CD4-positive, alpha-beta T cell treated with Interleukin-4 for 4 hours (primary cell): ENCODE results near the gene OR51A2.
"Not testable (repeated sequence)": the region's sequence is repeated elsewhere in the genome, so short reads cannot be mapped to it uniquely, and the experiment has no call there.

Source experiments
- DNase-seq: peaks from one replicate; pipeline ENCODE4 v3.0.0-alpha.2; 2020

OR51A2 gene, protein sequence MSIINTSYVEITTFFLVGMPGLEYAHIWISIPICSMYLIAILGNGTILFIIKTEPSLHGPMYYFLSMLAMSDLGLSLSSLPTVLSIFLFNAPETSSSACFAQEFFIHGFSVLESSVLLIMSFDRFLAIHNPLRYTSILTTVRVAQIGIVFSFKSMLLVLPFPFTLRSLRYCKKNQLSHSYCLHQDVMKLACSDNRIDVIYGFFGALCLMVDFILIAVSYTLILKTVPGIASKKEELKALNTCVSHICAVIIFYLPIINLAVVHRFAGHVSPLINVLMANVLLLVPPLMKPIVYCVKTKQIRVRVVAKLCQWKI

DNA sequence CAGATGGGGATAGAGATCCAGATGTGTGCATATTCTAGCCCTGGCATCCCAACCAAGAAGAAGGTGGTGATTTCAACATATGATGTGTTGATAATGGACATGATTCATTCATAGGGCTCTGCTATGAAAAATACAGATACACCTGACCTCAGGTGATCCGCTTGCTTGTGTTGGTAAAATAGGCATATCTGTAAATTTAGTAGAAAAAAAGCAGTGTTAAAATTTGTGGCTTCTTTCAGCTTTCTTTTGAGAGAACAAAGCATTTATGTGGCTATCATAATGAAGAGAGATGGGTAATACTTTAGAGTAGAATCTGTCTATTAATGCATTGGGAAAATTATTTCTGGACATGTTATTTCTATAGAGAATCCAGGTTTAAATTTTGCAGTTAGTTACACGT, at the start of gene OR51A2:
Gene OR51A2, minus strand, starts transcription at position 101 of the 400 bp plus-strand sequence. Its CDS starts 0 bp downstream, at position 101.
- DNase-seq, result not testable (repeated sequence)

DNA sequence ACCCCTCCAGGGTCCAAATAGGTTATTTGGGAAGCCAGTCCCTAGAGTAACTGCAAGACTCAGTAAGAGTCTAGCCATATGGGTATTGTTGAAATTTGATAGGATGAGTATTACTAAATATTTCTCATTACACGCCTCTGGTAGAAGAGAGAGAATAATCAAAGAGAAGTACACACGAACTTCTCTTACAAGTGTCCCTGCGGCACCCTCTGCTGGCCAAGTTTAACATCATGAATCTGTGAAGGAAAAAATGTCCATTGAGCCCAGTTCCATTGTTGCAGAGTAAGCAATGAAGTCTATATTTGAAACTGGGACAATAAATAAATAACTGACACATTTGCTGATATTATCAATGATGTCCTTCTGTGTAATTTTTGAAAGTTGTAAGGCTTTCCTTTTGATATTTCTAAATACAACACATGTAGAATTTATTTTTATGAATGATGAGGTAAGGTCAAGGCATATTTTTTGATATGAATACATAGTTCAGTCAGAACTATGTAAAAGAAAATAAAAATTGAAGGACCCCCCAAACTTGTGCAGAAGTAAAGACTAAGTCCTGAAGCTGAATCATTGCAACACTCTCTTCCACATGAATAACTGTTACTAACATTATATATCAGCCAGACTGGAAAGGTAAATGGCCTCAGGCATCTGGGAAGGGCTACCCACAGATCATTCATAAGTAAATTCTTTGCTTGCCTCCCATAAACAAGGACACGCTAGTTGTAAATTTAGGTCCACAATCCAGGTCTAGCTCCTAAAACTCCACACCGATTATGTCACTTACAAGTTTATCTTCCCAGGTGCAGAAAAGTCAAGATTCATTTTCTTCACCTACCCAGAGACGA, 49.1 kb upstream of the OR51A2 start:
- DNase-seq, result no peak

DNA sequence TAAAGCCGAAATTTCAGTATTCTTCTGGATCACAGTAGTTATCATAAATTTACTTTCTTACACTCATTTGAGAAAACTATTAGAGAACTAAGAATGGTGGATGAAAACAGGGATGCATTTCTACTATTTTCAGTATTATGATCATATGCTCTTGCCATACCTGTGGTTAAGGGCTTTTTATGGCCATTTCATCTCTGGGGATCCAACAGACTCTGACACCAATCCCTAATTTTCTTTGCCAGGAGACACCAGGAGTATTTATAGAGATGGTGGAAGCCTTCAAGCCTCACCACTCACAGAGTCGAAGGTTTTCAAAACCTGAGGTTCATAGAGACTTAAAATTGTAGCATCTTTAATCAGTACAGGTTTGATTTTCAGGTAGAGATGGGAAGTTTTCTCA, 39.0 kb upstream of the OR51A2 start, which contains the start of gene OR51L1:
Gene OR51L1, plus strand, starts transcription at position 301 of the 400 bp plus-strand sequence. CDS start 4,132 bp downstream, outside the sequence.
- no peak for DNase-seq

DNA sequence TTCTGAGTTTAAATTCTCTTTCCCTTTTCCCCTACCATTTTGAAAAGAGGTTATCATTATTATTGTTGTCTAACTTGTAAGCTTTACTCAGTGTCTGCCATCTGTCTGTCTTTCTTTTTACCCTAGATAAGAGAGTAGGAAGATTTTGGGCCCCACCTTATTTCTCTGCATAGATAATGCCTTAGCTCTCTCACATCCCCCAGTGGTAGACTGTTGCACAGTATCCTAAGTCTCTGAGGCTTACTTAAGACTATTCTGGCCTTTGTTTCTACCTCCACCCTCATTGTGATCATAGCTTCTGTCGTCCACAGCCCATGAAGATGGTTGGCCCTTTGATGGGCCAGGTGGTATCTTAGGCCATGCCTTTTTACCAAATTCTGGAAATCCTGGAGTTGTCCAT, 35.5 kb upstream of the OR51A2 start:
- DNase-seq, result no peak

DNA sequence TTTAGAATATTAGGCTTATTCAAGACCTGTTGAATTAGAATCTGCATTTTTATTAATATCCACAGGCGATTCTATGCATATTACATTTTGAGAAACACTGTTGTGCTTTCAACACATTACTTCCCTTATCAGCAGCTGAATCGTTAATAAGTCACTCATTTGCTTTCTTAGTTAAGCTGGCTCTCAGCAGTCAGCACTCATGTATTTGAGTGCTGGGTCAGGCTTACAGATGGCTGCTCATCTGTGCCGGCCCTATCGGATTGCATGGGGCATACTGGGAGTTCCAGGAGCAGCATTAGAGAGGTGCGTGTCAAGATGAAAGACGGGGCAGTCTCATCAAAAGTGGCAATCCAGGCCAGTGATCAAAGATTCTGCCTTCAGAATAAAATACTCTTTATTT, 28.3 kb upstream of the OR51A2 start:
- DNase-seq, result no peak

DNA sequence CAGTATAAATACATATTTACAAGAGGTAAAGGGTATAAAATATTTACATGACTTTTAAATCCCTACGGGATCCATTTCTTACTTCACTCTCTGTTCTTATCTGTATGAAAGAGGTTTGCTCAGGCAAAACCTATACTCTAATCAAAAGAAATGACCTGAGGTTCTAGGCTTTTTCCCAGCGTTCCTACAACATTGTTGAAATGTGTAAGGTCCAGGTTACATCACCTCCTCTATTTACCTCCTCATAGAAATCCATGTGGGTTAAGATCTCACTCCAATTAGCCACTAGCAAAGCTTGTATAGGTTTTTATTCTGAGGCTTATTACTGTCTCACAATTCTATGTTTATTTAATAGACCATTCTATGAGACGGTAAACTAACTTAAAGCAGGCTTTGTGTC, 27.2 kb upstream of the OR51A2 start:
- DNase-seq, result no peak

DNA sequence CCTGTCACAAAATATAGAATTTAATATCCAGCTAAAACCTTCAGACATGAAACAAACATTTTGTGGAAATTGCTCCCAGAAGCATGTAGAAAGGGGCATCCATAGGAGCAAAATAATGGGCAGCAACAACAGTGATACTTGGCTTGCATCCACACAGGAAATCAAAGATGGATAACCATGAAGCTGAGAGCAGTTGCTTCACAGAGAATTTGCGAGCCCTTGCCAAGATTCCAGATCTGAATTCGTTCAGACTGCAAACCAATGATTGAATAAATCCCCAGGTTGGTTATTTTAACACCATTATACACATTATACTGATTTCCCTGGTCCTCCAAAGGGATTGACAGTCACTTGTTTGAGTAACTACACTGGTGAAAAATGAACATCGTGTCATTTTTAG, 23.5 kb upstream of the OR51A2 start:
- no peak for DNase-seq

DNA sequence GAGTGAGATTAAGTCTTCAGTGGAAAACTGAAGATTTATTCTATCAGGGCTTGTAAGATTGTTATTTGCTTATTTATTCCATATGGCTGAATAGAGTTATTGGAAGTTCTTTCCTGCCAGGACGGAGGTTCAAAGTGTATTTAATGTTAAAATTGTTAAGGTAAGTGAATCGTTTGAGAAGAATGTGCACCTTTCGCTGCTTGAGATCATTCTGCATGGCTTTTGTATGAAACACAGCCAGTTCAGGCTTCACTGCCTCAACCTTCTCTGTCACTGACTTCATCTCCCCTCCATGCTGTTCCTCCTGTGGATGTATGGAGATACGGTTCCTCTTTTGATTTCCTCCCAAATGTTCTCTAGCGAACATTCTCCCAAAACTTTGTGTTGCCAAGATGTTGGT, 19.9 kb upstream of the OR51A2 start:
- DNase-seq, result no peak

DNA sequence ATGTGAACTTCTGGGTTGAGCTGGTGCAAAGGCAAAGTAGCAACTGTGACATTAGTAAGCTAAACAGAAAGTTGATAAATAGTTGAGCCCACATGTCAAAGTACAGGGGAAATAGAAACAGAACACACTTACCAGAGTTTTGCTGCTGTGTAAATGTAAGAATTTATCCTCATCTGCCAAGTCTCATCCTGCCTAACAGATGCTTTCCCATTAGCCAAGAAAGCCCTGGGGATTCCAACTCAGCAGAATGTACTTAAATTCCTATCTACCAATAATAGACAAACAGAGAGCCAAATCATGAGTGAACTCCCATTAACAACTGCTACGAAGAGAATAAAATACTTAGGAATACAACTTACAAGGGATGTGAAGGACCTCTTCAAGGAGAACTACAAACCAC, 7.3 kb upstream of the OR51A2 start:
- DNase-seq, result no peak

DNA sequence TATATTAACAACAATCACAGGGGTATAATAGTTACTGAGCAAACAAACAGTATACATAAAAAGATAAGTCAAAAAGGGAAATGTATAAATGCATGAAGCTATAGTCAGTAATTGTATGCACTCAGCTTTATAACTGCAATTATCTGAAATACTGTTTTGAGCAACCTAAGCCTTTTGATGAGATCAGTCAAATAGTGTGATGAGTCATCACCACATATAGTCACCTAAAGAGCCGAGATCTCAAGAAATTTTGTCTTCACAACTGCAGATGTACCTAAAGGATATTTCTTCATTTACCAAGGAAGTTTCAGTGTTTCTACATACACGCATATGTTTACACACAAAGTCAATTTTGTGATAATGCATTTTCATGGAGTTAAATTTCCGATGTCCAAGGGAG, 5.4 kb upstream of the OR51A2 start:
- no peak for DNase-seq

DNA sequence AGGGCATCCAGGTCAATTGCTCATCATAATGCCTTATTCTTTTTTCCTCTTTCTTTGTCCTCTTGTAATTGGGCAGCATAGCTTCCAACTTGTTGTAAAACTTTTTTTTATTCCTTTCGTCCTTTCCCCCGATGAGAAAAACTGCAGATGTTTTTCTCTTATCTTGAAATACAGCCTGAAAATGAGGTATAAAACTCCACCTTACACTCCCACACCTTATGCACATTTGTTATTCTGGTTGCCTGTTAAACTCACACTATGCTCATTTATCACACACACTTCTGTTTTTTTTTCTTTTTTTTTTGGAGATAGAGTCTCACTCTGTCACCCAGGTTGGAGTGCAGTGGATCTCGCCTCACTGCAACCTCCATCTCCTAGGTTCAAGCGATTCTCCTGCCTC, 1.9 kb upstream of the OR51A2 start:
- DNase-seq, result no peak

DNA sequence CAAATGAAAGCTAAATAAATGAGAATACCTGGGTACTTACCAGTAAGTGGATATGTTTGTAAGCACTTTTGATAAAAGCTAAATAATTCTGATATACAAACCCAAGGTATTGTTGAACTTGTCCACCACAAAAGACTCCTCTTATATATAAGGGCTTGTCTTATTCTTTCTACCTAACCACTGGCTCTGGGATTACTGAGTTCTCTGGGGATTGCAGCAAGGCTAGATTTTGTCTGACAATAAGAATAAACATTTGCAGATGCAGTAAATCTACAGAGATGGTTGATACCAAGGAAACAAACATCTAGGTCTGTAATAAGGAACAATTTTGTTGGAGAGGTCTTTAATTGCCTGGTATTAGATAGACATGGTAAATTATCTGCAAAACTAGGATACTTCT, 8.0 kb downstream of the OR51A2 start, which contains the start of gene OR51A4:
Gene OR51A4, minus strand, starts transcription at position 101 of the 400 bp plus-strand sequence. CDS start 505 bp downstream, outside the sequence.
- no peak for DNase-seq

DNA sequence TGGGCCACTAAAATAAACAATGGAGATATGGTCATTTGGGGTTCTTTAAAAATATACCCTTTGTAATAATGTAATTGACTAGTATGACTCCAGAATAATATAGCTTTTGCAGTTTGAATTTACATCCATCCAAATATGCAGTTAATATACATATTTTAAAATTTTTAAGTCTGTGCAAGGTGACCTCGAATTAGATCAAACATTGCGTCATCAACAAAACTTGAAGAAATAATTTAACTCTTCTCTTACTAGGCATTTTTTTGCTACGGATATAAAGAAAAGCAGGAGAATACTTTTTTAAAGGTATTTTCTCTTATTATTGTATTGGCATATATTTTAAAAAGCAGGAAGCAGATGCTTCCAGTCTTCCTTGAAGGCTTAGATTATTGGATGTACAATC, 18.8 kb downstream of the OR51A2 start:
- no peak for DNase-seq

DNA sequence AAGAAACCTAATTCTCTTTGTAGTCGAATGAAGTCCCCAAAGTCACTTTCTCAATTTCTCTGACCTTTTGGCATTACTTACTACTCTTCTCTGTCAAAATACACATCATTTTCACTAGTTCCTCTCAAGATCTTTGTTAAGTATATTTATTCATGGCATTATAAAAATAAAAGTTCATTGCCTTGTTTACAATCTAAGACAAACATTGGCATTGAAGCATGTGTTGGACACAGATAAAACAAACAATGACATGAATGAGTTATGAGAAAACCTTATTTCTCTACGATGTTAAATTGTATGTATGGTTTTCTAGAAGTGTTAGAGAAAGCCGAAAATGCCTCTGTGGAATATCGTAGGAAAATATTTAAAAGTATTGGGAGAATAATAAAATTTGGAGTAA, 22.8 kb downstream of the OR51A2 start:
- no peak for DNase-seq

DNA sequence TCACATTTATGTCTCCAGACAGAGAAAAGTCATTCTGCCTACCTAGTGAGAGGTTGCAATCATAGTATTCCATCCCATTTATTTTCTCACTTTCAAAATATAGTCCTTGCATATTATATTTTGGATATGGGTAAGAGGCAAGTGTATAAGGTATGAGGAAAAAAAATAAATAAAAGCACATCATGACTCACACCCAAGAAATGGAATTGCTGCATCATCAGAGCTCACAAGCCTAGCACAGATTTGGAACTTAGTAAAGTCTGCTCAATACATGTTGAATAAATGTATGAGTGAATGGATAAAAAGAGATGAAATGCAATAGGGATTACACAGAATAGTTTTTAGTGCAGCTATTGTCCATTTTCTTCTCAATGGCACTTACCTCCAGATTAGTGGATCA, 28.9 kb downstream of the OR51A2 start:
- no peak for DNase-seq

DNA sequence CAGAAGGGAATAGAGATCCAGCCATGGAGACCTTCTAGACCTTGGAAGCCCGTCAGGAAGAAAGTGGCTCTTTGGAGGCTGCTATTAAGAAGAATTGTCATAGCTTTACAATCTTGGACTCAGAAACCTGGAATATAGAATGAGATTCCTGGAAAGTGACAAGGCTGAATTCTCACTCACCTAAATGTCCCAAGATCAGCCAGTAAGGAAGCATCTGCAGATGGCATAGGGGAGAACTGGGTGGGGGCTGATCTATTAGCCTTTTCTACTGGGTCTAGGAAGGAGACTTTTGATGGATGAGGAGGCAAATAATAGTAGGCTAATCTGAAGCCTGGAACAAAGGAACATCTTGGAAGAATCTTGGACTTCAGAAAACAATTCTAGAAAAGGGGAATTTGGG, 31.3 kb downstream of the OR51A2 start, which contains the start of gene OR51G1:
Gene OR51G1, minus strand, starts transcription at position 101 of the 400 bp plus-strand sequence. Its CDS starts 0 bp downstream, at position 101.
- no peak for DNase-seq

DNA sequence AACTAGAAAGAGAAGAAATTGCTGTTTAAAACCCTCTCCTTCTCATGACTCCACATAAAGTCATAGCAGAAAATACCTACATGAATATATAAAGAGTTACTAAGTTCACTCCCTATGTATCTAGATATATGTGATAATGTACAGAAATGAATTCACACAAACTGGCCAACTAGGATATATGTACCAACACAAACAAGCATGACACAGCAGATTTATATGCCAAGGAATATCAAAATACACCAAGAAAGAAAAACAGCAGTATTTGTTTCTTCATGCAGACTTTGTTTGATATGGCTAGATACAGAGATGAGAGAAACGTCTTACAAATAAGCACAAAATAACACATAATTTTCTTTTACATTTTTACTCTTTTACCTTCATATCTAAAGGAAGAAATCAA, 33.2 kb downstream of the OR51A2 start:
- no peak for DNase-seq

DNA sequence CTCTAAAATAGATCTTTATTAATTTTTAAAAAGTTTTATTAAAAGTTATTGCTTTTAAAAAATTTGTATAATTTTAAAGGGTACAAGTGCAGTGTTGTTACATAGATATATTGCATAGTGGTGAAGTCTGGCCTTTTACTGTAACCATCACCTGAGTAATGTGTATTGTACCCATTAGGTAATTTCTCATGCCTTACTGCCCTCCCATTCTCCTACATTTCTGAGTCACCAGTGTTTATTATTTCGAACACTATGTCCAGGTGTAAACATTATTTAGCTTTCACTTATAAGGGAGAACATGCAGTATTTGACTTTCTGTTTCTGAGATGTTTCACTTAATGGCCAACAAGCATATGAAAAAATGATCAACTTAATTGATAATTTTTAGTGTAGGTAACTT, 33.7 kb downstream of the OR51A2 start:
- no peak for DNase-seq

DNA sequence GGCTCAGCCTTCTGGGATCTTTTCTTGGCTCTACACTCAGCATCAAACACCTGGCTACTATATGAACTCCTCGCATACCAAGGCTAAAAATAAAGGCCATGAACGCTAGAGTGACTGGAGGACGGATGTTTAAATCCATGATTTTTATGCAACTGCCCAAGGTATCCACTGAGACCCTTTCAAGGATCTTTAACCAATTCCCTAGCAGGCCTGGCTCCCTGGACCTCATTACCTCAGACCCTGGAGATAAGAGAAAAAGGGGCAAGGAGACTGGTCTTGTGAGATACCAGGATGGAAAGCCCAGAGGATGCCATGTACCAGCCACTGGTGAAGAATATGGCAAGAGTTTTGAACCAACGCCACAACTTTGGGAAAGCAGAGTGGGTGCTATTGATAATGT, 36.3 kb downstream of the OR51A2 start, which contains the start of gene OR51G2:
Gene OR51G2, minus strand, starts transcription at position 101 of the 400 bp plus-strand sequence. CDS start 3,687 bp downstream, outside the sequence.
- no peak for DNase-seq

DNA sequence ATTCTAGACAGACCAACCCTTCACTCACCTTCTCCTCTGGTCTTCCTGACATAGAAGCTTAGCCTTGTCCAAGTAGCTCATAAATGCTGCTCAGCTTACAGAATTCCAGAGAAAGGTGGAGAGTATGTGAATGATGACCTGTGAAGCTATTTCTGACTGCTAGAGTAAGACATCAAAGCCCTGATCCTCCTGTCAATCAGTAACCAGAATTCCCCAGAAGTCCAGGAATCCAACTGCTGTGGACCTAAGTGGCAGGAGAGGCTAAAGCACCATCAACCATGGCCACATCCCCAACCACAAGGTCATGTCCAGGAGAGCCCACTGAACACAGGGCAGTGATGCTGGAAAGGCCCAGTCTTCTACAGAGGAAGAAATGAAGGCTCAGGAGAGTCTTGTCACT, 38.9 kb downstream of the OR51A2 start:
- DNase-seq, result no peak
